OCI-LY7 (cell line): ENCODE data around the gene ULK4.

Source experiments
- EZH2phosphoT487 ChIP-seq: fragments of 200-600 bp; sonication (generic); IDR thresholded peaks from 2 replicates; pipeline ENCODE4 v1.6.1; 2018; ENCODE audit warnings: low read depth, borderline replicate concordance, mild to moderate bottlenecking, mixed run types, antibody characterized with exemption, low read length, moderate library complexity, mixed read lengths
- TF ChIP-seq, protein P1 (sequence below): fragments of 200-600 bp; sonication (generic); conservative IDR thresholded peaks from 2 replicates; pipeline ENCODE4 v1.5.1; 2014; ENCODE audit warnings: mild to moderate bottlenecking, antibody characterized with exemption, low read length, moderate library complexity, mixed read lengths

DNA sequence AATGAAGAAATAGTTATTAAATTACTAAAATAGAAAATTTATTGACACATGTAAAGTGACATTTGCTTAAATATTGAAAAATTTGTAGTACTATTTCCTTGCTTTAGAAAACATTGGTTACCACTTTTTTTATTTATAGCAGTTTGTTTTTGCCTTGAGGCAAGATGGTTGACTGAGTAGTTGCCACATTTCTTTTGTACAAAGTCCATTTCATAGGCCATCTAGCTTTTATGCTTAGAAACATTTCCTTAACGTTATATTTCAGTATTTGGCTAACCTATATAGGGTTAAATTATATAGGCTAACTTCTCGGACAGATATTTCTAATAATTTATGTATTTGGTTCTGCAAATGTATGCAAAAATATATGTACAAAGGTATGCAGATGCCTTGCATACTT is 745.5 kb downstream of the ULK4 start:
- TF ChIP-seq, protein P1, sequence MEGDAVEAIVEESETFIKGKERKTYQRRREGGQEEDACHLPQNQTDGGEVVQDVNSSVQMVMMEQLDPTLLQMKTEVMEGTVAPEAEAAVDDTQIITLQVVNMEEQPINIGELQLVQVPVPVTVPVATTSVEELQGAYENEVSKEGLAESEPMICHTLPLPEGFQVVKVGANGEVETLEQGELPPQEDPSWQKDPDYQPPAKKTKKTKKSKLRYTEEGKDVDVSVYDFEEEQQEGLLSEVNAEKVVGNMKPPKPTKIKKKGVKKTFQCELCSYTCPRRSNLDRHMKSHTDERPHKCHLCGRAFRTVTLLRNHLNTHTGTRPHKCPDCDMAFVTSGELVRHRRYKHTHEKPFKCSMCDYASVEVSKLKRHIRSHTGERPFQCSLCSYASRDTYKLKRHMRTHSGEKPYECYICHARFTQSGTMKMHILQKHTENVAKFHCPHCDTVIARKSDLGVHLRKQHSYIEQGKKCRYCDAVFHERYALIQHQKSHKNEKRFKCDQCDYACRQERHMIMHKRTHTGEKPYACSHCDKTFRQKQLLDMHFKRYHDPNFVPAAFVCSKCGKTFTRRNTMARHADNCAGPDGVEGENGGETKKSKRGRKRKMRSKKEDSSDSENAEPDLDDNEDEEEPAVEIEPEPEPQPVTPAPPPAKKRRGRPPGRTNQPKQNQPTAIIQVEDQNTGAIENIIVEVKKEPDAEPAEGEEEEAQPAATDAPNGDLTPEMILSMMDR: no peak
- TF ChIP-seq EZH2phosphoT487: no peak
